GM18520 (cell line): ENCODE measurements around the gene RPS6KA2.
"Not testable (repeated sequence)": the region's sequence is repeated elsewhere in the genome, so short reads cannot be mapped to it uniquely, and the experiment has no call there.

ENCODE experiments used
- ATAC-seq: cut with Tn5 transposase; IDR thresholded peaks from one replicate; pipeline ENCODE4 v1.9.1; 2021; ENCODE audit not compliant: unreplicated experiment

The RPS6KA2 gene

DNA sequence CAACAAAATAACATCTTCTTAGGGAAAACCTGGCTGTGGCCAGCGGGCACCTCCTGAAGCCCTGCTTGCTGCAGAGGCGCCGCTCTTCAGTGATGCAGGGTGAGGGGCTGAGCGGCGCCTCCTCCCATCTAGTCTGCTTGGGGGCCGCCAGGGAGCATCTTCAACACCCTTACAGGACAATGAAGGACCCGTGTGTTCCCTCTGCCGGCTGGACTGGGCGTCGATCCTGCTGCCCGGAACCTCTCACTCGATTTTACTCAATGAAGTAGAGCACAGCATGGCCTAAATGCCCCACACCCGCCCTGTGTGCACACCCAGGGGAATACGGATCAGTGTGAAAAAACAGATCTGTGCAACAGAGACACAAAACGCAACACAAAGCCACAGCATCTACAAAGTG lies 215.8 kb downstream of the RPS6KA2 start:
- ATAC-seq, result no peak

GRCh38 chr6:166410426-166410935 lies 216.6 kb downstream of the RPS6KA2 start:
- no peak for ATAC-seq

DNA sequence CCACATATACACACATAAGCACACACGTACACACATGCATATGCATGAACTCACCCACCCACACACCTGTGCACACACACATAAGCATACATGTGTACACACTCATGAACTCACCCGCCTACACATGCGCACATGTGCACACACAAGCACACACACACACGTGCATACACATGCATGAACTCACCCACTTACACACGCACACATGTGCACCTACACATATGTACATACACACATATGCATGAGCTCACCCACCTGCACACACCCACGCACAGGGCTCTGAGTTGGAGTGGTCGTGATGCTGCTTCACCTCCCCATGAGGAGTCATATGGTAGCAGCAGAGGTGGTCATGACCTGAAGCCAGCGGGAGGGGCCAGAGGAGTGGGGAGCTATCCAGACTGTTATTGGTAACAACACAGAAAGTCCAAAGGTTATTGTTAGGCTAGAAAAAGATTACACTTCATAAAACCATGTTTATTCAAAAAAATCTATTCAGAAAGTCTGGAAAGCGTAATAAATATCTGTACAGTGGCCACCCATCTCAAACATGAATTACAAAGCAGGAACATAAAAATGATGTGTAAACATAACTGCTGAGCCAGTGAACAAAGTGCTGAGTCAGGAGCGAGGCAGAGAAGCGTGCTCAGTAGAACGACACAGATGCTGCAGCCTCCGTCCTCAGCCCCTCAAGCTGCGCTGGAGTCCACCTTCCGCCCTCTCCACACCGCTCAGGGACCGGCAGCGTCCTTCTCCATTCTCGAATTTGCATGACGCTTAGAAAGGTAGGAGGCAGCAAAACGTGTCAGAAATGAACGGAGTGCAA lies 217.9 kb downstream of the RPS6KA2 start:
- ATAC-seq, result no peak

DNA sequence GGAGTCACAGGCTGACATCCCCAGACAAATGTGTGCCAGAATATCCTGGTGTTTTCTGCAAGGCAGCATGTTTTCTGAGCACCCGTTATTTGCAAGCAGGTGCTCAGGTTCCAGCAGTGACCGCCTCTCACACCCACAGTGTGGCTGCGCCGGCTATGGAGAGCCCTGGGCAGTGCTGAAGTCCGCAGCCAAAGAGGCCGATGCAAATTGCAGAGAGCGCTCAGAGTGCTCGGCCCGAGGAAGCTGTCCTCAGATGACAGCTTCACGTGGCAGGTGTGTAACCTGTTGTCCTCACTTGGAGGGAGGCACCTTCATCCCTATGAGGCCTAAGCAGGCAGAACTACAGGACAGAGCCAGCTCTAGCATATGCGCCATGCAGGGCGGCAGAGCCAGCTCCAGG lies 220.9 kb downstream of the RPS6KA2 start:
- no peak for ATAC-seq

- ATAC-seq, result no peak
Observed at GRCh38 chr6:166405386-166405785, 221.7 kb downstream of the RPS6KA2 start.

- ATAC-seq, result no peak
Observed at GRCh38 chr6:166402582-166403277, 224.3 kb downstream of the RPS6KA2 start.

DNA sequence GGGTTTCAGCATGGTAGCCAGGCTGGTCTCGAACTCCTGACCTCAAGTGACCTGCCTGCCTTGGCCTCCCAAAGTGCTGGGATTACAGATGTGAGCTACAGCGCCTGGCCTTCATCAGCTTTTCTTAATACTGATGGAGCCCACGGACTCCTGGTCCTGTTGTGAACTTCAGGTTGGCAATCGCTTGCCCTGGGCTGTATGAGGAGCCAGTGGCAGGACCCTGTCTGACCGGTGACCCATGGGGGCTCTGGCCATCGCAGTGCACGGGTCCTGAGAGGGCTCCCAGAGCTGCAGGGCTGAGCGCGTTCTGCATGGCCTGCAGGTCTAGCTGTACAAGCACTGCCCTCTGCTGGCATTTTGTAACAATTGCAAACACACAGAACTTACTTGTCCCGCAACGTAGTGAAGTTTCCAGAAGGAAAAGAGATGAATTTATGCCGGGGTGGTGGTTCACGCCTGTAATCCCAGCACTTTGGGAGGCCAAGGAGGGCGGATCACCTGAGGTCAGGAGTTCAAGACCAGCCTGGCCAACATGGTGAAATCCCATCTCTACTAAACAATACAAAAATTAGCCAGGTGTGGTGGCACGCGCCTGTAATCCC lies 226.3 kb downstream of the RPS6KA2 start:
- peak; percentile 67 for ATAC-seq

DNA sequence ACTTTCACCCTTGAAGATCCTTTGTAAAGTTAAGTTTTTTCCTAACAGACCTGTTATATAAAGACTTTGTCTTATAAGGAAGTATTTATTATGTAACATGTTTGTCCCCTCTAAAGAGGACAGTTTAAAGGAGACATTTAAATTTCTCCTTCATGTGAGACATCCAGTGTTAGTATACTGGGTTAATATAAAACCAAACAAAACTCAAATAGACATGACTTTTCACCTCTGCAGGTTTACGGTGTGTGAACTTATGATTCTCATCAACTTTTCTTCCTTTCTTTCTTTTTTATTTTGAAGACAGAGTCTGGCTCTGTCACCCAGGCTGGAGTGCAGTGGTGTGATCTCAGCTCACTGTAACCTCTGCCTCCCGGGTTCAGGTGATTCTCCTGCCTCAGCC lies 226.9 kb downstream of the RPS6KA2 start:
- no peak for ATAC-seq

- ATAC-seq, result no peak
Observed at GRCh38 chr6:166398348-166398747, 228.7 kb downstream of the RPS6KA2 start.

DNA sequence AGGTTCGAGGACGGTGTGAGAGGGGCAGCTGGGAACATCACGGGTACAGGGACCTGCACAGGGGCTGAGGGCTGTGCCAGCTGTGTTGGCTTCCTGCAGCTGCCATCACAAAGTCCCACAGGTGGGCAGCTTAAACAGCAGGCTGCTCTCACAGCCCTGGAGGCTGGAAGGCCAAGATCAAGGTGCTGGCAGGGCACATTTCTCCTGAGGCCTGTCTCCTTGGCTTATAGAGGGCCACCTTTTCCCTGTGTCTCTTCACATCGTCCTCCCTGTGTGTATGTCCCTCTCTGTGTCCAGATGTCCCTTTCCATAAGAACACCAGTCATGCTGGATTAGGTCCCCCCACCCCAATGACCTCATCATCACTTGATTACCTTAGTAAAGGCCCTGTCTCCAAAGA lies 229.2 kb downstream of the RPS6KA2 start:
- no peak for ATAC-seq

DNA sequence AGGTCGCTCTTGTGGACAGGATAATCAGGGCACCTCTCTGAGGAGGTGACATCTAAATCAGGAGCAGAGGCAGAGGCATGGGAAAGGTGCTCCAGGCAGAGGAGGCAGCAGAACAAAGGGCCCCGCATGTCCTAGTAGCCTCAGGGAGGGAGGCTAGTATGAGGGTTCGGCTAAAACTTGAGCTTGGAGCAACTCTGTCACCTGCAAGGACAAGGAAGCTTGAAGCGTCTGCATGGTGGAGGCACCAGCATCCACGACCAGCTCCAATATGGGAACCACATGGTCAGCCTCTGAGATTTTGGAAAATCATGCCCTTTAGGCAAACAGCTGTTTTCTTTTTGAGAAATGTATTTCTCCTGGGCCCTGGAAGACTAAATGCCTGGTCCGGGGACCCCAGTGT lies 231.3 kb downstream of the RPS6KA2 start:
- ATAC-seq, result no peak

DNA sequence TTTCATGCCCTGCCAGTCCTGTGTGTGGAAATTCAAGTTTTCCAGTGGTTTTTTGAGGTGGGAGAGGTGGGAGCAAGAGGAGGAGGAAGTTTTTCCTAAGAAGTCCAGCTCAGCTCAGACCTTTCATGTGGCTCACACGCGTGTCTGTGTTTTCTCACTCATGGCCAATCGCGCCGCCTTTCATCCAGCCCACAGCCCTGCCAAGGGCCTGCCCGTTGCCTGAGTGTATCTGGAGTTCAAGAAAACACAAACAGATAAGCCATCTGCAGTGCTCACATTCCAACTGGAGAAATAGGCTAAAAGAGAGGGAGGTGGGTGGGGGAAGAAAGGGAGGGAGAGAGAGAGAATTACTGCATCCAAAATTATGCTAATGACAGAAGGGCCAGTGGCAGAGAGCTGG lies 231.7 kb downstream of the RPS6KA2 start:
- no peak for ATAC-seq

DNA sequence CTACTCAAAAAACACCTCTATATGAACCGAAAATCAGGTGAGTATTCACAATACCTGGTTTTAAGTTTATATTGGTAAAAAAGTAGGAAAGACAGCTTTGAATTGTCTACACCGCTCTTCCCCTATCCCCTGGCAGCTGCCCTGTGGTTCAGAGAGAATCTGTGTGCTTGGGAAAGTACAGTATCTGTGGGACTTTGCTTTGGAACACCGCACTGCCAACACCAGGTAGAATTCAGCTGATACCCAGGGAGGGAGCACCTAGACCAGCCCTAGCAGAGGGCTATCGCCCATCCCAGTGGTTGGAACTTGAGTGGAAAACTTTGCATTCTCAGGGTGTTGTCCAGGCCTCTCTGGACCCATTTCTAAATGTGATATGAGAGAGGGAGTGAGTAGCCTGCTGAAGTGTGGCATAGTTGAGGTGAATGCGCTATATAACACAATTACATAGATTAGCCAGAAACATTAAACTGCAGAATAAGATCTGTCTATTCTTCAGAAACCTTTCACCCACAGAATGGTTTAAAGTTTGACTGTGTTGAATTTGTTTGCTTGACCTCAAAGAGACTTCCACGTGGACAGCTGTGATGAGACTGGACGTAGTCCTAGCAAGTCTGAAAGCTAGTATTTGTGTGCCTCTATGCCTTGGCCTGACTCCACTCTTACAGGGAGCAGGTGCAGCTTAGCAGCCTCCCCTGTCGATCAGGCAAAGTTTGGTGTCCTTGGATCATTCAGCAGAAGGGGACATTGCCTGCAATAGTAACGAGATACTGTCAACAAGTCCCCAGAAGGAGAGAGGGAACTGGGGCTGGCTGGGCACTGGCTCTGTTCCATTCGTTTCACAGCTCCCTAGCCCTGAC lies 232.8 kb downstream of the RPS6KA2 start:
- no peak for ATAC-seq

DNA sequence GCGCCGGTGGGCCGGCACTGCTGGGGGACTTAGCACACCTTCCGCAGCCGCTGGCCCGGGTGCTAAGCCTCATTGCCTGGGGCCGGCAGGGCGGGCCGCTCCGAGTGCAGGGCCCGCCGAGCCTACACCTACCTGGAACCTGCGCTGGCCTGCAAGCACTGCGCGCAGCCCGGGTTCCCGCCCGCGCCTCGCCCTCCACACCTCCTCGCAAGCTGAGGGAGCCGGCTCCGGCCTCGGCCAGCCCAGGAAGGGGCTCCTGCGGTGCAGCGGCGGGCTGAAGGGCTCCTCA lies 233.6 kb downstream of the RPS6KA2 start:
- no peak for ATAC-seq

DNA sequence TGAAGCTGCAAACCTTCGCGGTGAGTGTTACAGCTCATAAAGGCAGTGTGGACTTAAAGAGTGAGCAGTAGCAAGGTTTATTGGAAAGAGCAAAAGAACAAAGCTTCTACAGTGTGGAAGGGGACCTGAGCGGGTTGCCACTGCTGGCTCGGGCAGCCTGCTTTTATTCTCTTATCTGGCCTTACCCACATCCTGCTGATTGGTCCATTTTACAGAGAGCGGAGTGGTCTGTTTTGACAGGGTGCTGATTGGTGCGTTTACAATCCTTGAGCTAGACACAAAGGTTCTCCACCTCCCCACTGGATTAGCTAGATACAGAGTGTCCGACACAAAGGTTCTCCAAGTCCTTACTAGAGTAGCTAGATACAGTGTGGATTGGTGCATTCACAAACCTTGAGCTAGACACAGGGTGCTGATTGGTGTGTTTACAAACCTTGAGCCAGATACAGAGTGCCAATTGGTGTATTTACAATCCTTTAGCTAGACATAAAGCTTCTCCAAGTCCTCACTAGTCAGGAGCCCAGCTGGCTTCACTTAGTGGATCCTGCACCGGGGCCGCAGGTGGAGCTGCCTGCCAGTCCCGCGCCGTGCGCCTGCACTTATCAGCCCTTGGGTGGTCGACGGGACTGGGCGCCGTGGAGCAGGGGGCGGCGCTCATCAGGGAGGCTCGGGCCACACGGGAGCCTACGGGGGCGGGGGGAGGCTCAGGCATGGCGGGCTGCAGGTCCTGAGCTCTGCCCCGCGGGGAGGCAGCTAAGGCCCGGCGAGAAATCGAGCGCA lies 234.1 kb downstream of the RPS6KA2 start:
- not testable (repeated sequence) for ATAC-seq

DNA sequence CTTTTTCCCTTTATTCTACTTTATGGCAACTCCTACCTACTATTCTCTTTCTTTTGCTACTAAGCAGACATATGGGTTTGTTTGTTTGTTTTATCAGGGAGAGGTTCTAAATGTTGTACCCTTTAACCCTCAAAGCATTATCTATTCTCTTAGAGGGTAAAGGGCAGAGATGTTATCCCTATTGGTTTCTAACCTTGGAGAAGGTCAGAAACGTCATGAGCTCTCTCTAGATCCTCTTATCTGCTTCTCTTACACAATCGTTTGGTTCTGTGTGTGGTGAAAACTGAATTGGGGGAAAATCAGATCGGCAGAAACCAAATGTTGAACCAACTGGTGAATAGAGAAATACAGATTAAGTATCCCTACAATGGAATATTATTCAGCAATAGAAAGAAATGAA lies 237.9 kb downstream of the RPS6KA2 start:
- ATAC-seq, result no peak

GRCh38 chr6:166388290-166389004 lies 238.6 kb downstream of the RPS6KA2 start:
- ATAC-seq, result no peak

DNA sequence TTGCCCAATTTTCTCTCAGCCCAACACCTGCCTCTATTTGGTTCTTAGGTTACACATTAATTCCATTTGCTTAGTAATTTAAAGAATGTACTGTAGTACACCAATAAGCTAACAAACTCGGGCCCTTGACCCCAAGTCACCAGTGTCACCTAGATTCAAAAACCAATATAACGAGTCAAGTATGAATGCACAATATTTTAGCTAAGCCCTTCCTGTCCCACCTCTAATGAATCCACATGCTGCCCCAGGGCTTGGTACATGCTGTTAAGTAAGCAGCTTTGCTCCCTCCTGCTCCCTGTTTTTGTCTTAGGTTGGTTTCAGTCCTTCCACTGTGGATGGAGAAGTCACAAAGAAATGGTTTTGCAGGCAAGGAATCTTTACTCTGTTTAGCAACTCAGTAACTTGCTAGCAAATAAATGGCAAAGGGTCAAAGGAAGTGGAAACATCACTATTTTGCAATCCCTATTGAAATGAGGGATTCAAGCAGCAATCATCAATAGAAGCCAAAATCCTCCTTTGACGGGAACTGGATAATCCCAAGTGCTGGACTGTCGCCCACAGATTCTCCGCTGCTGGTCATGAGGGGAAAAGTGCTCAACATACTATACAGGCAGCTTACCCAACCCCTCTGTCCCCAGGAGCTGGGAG lies 239.3 kb downstream of the RPS6KA2 start:
- no peak for ATAC-seq

DNA sequence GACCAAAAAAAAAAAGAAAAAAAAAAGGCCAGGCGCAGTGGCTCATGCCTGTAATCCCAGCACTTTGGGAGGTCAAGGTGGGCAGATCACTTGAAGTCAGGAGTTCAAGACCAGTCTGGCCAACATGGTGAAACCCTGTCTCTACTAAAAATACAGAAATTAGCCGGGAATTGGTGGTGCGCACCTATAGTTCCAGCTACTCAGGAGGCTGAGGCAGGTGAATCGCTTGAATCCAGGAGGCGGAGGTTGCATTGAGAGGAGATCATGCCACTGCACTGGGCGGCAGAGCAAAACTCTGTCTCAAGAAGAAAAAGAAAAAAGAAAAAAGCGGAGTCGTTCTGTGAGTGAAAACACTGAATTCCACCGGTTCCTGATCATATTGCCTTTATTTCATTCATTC lies 240.0 kb downstream of the RPS6KA2 start:
- not testable (repeated sequence) for ATAC-seq
